HG03139 (cell line): ENCODE measurements around the gene HOXA3.

Experiments used
- ATAC-seq: cut with Tn5 transposase; IDR thresholded peaks from one replicate; pipeline ENCODE4 v1.9.1; 2021; ENCODE audit not compliant: unreplicated experiment

HOXA3 gene

DNA sequence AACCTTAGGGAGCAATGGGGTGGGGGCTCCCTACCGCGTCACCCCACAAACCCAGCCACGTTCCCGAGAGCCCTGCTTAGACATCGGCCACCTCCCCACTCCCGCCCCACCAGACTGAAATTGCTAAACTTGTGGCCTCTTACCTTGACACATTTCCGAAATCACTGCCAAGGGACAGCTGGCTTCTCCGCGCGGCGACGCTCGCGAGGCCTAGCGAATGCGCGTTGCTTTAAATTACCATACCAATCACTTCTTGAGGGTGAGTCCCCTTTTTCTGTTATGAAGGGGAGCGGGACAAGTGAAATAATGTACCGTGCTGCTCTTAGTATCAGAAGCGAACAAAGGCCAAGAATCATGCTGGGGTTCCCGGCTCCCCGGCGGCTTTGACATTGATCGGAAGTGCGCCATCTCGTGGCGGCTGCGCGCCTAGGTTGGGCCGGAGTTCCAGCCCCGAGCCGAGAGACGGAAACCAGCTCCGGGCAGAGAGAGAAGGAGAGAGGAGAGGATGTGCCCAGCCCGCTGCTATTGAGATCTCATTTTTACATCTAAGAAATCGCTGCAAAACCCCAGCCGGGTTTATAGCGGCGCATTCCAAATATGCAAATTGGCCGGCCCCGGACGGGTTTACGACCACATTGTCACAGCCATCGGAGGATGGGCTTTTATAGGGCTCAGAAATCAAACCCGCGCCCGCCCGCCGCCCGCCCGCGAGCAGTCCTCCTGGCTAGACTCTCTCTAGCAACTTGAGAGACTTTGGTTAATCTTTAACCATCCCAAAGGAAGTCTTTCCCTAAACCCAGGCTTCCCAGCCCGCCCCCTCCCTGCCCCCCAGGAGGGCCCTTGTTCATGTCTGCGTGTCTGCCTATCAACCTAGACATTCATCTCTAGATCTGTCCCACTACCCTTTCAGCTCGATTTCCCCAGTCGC, 27.4 kb upstream of the HOXA3 start:
- no peak for ATAC-seq

DNA sequence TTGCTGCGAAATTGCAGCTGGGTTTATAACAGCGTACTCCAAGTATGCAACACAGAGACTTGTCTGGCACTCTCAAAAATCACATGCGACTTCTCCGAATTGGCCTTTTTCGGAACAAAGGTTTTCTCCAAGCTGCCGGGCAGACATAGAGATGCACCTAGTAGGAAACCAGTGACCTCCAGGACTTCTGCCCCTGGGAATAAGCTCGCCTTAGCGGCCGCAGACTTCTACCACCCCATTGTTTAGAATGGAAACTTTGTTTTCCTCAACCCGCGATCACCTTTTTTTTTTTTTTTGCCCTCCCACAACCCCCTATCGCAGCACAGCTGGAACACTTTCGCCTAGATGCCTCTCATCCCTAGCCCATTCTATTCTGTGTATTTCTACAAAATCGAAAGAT, 26.6 kb upstream of the HOXA3 start:
- no peak for ATAC-seq

- ATAC-seq: no peak
Observed at GRCh38 chr7:27178366-27178765, 26.0 kb upstream of the HOXA3 start.

DNA sequence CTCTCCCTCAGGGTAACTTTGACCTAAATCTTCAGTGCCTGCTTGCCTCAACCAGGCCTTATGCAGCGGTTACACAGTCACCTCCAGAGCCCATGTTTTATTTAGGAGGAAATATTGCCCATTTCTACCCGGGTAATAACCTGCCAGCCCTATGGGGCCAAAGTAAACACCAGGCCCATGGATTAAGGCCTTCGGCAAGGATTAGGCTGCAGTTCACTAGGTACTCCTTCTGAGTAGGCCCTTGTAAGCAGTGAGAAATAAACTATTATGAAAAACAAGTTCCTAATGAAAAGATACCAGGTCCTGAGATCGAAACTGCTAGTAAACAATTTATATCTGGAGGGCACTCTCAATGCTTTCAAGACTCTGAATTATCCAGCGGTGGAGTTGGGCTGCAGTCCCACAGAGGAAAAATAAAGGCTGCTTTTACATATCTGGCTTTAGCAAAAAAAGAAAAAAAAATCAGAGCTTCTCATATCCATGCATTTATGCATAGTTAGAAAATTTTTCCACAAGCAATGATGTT, 25.5 kb upstream of the HOXA3 start:
- no peak for ATAC-seq

DNA sequence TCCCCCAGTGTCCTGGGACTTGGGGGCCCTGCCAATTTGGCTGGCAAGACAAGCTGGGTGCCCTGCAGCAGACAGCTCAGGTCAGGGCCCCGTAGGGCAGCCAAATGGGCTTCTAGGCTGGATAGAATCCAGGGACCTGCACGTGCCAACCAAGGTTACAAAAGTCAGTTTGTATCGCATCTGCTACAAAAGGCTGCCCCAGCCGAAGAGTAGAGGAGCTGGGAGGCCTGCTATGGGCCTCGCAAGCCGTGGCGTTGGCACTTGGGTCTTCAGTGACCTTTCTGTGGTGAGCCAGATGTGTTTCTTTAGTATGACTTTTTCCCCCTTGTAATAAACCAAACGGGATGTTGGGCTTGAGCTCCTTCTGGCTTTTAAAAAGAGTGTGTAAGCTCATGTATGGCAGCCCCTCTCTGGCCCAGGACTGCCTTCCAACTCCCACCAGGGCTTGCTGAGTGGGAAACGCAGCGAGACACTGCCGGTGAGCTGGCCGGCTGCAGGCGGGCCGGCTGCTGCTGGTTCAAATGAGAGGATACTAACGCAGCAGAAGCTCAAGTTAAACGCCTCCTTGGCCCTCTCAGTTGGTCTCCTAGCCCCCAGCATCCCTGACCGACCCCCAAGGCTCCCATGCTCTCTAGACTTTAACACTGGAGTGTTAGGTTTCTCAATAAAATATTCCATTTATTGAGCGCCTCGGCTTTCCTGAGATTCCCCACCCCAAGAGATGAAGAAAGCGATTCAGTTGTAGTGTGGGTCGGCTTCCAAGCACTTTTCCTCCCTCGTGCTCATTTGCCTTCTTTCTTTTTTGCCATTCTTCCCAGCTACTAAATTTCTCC, 24.8 kb upstream of the HOXA3 start:
- no peak for ATAC-seq

GRCh38 chr7:27176524-27176845, 24.1 kb upstream of the HOXA3 start:
- ATAC-seq: no peak

GRCh38 chr7:27175626-27176523, 23.5 kb upstream of the HOXA3 start:
- no peak for ATAC-seq

DNA sequence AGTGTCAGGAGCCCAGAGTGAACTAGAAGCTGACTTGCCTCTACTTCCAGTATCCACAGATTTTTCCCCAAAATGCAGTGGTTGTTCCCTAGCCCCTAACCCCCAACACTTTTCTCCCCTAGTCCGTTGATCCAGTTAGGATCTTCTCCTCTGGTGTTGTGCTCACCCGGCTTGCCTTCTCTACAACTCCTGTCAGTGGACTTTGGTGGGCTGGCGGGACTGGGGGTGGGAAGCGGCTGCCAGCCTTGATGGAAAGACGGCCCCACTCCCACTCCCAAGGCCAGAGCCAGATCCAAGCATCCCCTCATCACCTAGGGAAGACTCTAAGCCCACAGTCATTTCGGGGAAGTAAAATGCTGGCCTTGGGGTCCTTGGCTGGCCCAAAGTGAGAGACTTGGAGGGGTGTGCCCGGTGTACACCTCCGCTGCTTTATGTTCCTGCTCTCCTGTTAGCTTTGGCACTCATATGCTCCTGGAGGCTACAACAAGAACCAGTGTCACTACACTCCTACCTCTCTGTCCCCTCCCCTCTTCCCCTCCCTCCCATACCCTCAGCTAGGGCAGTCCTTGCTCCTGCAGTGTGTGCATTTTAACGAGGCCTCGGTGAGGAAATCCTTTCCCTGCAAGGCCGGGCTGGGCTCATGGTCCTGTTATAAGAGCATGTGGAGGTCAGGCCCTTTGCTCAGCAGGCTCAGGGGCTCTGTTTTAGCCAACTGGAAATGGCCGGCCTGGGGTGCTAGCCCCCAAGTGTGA, 22.7 kb upstream of the HOXA3 start:
- no peak for ATAC-seq

- no peak for ATAC-seq
Observed at GRCh38 chr7:27173956-27174873, 21.8 kb upstream of the HOXA3 start, which contains the start of gene HOXA10. HOXA10 (minus strand) TSS chr7:27174320; CDS start chr7:27174306, 14 bp downstream.

- no peak for ATAC-seq
Observed at GRCh38 chr7:27173511-27173955, 21.1 kb upstream of the HOXA3 start.

GRCh38 chr7:27172823-27173510, 20.6 kb upstream of the HOXA3 start:
- ATAC-seq: no peak

DNA sequence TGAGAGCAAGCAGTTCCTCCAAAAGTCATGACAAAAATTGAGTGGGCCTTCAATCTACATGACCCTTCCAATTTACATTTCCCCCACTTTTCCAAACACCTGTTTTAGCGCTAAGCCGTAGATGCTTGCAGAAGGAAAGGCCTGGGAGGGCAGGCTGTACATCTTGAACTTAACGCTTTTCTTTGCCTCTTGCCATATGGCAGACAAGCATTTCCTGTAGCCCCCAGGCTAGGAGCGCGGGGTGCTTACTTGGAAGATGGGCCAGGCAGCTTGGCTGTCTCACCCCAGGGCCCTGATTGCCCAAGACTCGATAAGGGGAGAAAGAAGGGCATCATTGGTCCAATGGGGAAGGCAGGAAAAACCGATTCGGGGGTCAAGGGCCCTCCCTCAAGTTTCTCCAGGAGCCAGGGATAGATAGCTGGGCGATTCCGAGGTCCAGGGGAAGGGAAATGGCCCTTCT, 20.0 kb upstream of the HOXA3 start:
- ATAC-seq: no peak

- ATAC-seq: no peak
Observed at GRCh38 chr7:27171637-27172314, 19.4 kb upstream of the HOXA3 start.

- no peak for ATAC-seq
Observed at GRCh38 chr7:27171325-27171636, 18.9 kb upstream of the HOXA3 start.

- no peak for ATAC-seq
Observed at GRCh38 chr7:27170426-27171324, 18.3 kb upstream of the HOXA3 start.

- ATAC-seq: no peak
Observed at GRCh38 chr7:27169658-27170425, 17.5 kb upstream of the HOXA3 start.
